Measurements from ENCODE around the gene C3orf80. TPM values are rescaled to one million over a fixed set of nuclear protein-coding genes. Genes with fewer than 3 reads are reported as not detected.

The C3orf80 gene
- polyA plus RNA-seq, 2 donors = 5.5 to 8.8 TPM

- H3K27me3 ChIP-seq (ENCODE audit: control insufficient read depth in 1 of 2, insufficient read depth in 2 of 2, low read length in 2 of 2) = no peaks in the 10 kb centered on the region
- no peak overlapping the region for H3K4me3 ChIP-seq (ENCODE audit: low read depth in 1 of 2, low read length in 2 of 2)
- no peaks in the 10 kb centered on the region for H3K4me1 ChIP-seq (ENCODE audit: control insufficient read depth in 2 of 2, insufficient read depth in 2 of 2, low read length in 1 of 2)
- no peaks in the 10 kb centered on the region for H3K36me3 ChIP-seq (ENCODE audit: control insufficient read depth in 2 of 2, insufficient read depth in 2 of 2, low read length in 1 of 2)
- WGBS, 2 donors = 83 to 86% methylated on average over 7 of the region's 7 CpGs
- H3K9me3 ChIP-seq (ENCODE audit: control insufficient read depth in 2 of 2, insufficient read depth in 1 of 2, low read depth in 1 of 2, low read length in 1 of 2) = no peaks in the 10 kb centered on the region
- no peak overlapping the region for H3K27ac ChIP-seq (ENCODE audit: low read depth in 2 of 2, low read length in 1 of 2)
Measured at GRCh38 chr3:160260587-160261270, 35.5 kb downstream of the C3orf80 start.

- WGBS, 2 donors = 79 to 82% methylated on average over 2 of the region's 2 CpGs
- no peak overlapping the region for H3K27ac ChIP-seq (ENCODE audit: low read depth in 2 of 2, low read length in 1 of 2)
Measured at GRCh38 chr3:160265088-160265487, 39.9 kb downstream of the C3orf80 start.

More at GRCh38 chr3:160265088-160265487, 39.9 kb downstream of the C3orf80 start:
- Histone ChIP-seq H3K4me3 (ENCODE audit: low read depth in 1 of 2, low read length in 2 of 2) (no peak overlapping the region), H3K36me3 (ENCODE audit: control insufficient read depth in 2 of 2, insufficient read depth in 2 of 2, low read length in 1 of 2) (no peaks in the 10 kb centered on the region), H3K9me3 (ENCODE audit: control insufficient read depth in 2 of 2, insufficient read depth in 1 of 2, low read depth in 1 of 2, low read length in 1 of 2) (no peaks in the 10 kb centered on the region), H3K4me1 (ENCODE audit: control insufficient read depth in 2 of 2, insufficient read depth in 2 of 2, low read length in 1 of 2) (no peaks in the 10 kb centered on the region), H3K27me3 (ENCODE audit: control insufficient read depth in 1 of 2, insufficient read depth in 2 of 2, low read length in 2 of 2) (no peaks in the 10 kb centered on the region)

Other genes with a start within 250 kb of the C3orf80 start
- gene IL12A, start 236.6 kb upstream of the C3orf80 start, polyA plus RNA-seq = 1 to 10 TPM; 4.4 to 7.5 TPM
- gene IFT80, start 173.8 kb downstream of the C3orf80 start, polyA plus RNA-seq = 10 to 100 TPM in 1 of 2 donors, 1 to 10 TPM in 1; 9.2 to 20.5 TPM
- gene SMC4, start 174.2 kb downstream of the C3orf80 start, polyA plus RNA-seq = 10 to 100 TPM; 54.1 to 82.0 TPM
- gene TRIM59, start 224.4 kb downstream of the C3orf80 start, polyA plus RNA-seq = 1 to 10 TPM; 2.5 to 3.5 TPM